Esophagus squamous epithelium (tissue), 5 donors: ENCODE data around the gene ACAP2. TPM values are rescaled to one million over a fixed set of nuclear protein-coding genes. Genes with fewer than 3 reads are reported as not detected.

ENCODE experiments used
- DNase-seq: peaks from one replicate; lab custom pipeline; 2025; lab: John Stamatoyannopoulos, UW
- H3K27ac ChIP-seq, 4 donors: fragments of 200-600 bp; sonication (generic); one replicate each; pipeline ENCODE4 v1.5.1; 2016 to 2019; ENCODE audit warnings: mild to moderate bottlenecking in 1 of 4
- H3K27me3 ChIP-seq, 4 donors: fragments of 200-600 bp; sonication (generic); 1 replicate in 3 of 4; 2 replicates in 1 of 4; pipeline versions ENCODE4 v1.5.1 to v1.6.0; 2017 to 2021; ENCODE audit warnings: antibody characterized with exemption in 1 of 4
- H3K36me3 ChIP-seq, 3 donors: fragments of 200-600 bp; sonication (generic); one replicate each; pipeline ENCODE4 v1.5.1; 2016 to 2019
- H3K4me1 ChIP-seq, 3 donors: fragments of 200-600 bp; sonication (generic); one replicate each; pipeline ENCODE4 v1.5.1; 2017 to 2019
- H3K4me3 ChIP-seq, 4 donors: fragments of 200-600 bp; sonication (generic); 1 replicate in 3 of 4; 2 replicates in 1 of 4; pipeline ENCODE4 v1.5.1; 2016 to 2019; ENCODE audit warnings: mild to moderate bottlenecking in 2 of 4, moderate library complexity in 1 of 4
- H3K9me3 ChIP-seq, 3 donors: fragments of 200-600 bp; sonication (generic); one replicate each; pipeline ENCODE4 v1.5.1; 2016 to 2019
- CTCF ChIP-seq, 6 experiments: fragments of 450-650 bp in 4 of 6; fragments of 200-600 bp in 2 of 6; sonication (generic) in 2 of 6; IDR thresholded peaks; one replicate each; pipeline ENCODE4 v1.5.1; 2016 to 2019; ENCODE audit warnings: antibody characterized with exemption in 6 of 6, mild to moderate bottlenecking in 4 of 6, moderate library complexity in 4 of 6
- POLR2A ChIP-seq, 4 donors: fragments of 450-650 bp; IDR thresholded peaks; one replicate each; pipeline ENCODE4 v1.6.1; 2017; ENCODE audit warnings: antibody characterized with exemption in 4 of 4, mild to moderate bottlenecking in 4 of 4, moderate library complexity in 3 of 4
- WGBS, 2 donors: methylation state at CpG; one replicate each; pipeline ENCODE4 v1.1.5; 2018; 5-methylcytosine and 5-hydroxymethylcytosine counted together
- intact Hi-C: fragments of 100-400 bp; cut with DNase I; formaldehyde crosslinking; loops from one replicate; pipeline ENCODE4 v1.15.0; 2022
- total RNA-seq, 4 donors: library from RNA; depleted of rRNA; stranded (reverse); fragments of >200 nt; gene quantifications; one replicate each; pipeline ENCODE4 v1.1.0, GENCODE V29; 2016
- donor health status: DM: yes; HTN: yes; CAD: no.

Gene ACAP2
- total RNA-seq, 4 donors from 2014 or later: 46.7 to 71.5 (median 50.8) TPM

- no peak overlapping the region for H3K4me3 ChIP-seq
- DNase-seq: no peak
- no peak for TF ChIP-seq POLR2A (IDR thresholded peaks at IDR 0.05)
- intact Hi-C loops: loop anchor here (5.0 kb wide), 1 partner anchor 148 kb away; no protein-coding TSS in a partner anchor
- WGBS, 2 donors: 96% methylated on average over 4 of the region's 13 CpGs; no CpG with 5 or more reads in 1 of the 2 donors
- H3K4me1 ChIP-seq: peaks cover 9 to 56% (median 26%) of the 10 kb centered on the region in 3 donors
- no peaks in the 10 kb centered on the region for H3K27me3 ChIP-seq
- H3K27ac ChIP-seq: peak overlapping the region in 1 of 4 donors; percentile 75
- no peaks in the 10 kb centered on the region for H3K9me3 ChIP-seq
- H3K36me3 ChIP-seq: peaks cover 0 to 7% (median 0%) of the 10 kb centered on the region in 3 donors
These were observed 187.7 kb downstream of the ACAP2 start for GRCh38 chr3:195255176-195255500.

GRCh38 chr3:195254454-195255175 is 188.2 kb downstream of the ACAP2 start:
- DNase-seq: no peak
- WGBS, 2 donors: 78 to 97% methylated on average over 5 to 12 of the region's 16 CpGs
- intact Hi-C loops: loop anchor here (5.0 kb wide), 1 partner anchor 147 kb away; no protein-coding TSS in a partner anchor
- Histone ChIP-seq H3K36me3 (peaks cover 0 to 7% (median 0%) of the 10 kb centered on the region in 3 donors), H3K4me1 (peaks cover 8 to 54% (median 25%) of the 10 kb centered on the region in 3 donors), H3K27ac (peak overlapping the region; percentile 6 to 79 (median 57)), H3K9me3 (no peaks in the 10 kb centered on the region), H3K27me3 (no peaks in the 10 kb centered on the region), H3K4me3 (no peak overlapping the region)
- TF ChIP-seq CTCF (IDR thresholded peaks at IDR 0.05): no peak
- TF ChIP-seq POLR2A (IDR thresholded peaks at IDR 0.05): no peak

- Histone ChIP-seq H3K4me1 (peaks cover 2 to 48% (median 19%) of the 10 kb centered on the region in 3 donors), H3K36me3 (peaks cover 0 to 7% (median 0%) of the 10 kb centered on the region in 3 donors), H3K27ac (peak overlapping the region; percentile 6 to 79 (median 57)), H3K27me3 (no peaks in the 10 kb centered on the region), H3K4me3 (no peak overlapping the region), H3K9me3 (no peaks in the 10 kb centered on the region)
- no peak for DNase-seq
- TF ChIP-seq POLR2A (IDR thresholded peaks at IDR 0.05): no peak
- TF ChIP-seq CTCF (IDR thresholded peaks at IDR 0.05): no peak
- WGBS, 2 donors: 82 to 100% methylated on average over 3 to 4 of the region's 10 CpGs
- intact Hi-C loops: no loop called here
These were observed 188.8 kb downstream of the ACAP2 start for GRCh38 chr3:195253923-195254432.

GRCh38 chr3:195251336-195252065 is 191.3 kb downstream of the ACAP2 start:
- intact Hi-C loops: no loop called here
- DNase-seq: no peak
- 67 to 89% methylated on average over 2 to 11 of the region's 14 CpGs for WGBS, 2 donors
- H3K9me3 ChIP-seq: no peaks in the 10 kb centered on the region
- peaks cover 0 to 32% (median 6%) of the 10 kb centered on the region in 3 donors for H3K4me1 ChIP-seq
- no peak overlapping the region for H3K4me3 ChIP-seq
- peak overlapping the region in 2 of 4 donors; percentile 29 to 75 for H3K27ac ChIP-seq
- peaks cover 0 to 21% (median 0%) of the 10 kb centered on the region in 3 donors for H3K36me3 ChIP-seq
- no peak for TF ChIP-seq CTCF (IDR thresholded peaks at IDR 0.05)
- TF ChIP-seq POLR2A (IDR thresholded peaks at IDR 0.05): no peak
- H3K27me3 ChIP-seq: no peaks in the 10 kb centered on the region

GRCh38 chr3:195250473-195251251 is 192.2 kb downstream of the ACAP2 start:
- H3K27ac ChIP-seq: peak overlapping the region in 3 of 4 donors; percentile 21 to 30 (median 29)
- TF ChIP-seq CTCF (IDR thresholded peaks at IDR 0.05): peak in 3 of 6 experiments; percentile 24 to 39 (median 27)
- TF ChIP-seq POLR2A (IDR thresholded peaks at IDR 0.05): no peak
- H3K9me3 ChIP-seq: no peaks in the 10 kb centered on the region
- H3K4me1 ChIP-seq: peaks cover 0 to 32% (median 6%) of the 10 kb centered on the region in 3 donors
- no peak for DNase-seq
- intact Hi-C loops: no loop called here
- H3K4me3 ChIP-seq: no peak overlapping the region
- WGBS, 2 donors: 78 to 79% methylated on average over 7 to 10 of the region's 14 CpGs
- H3K36me3 ChIP-seq: peaks cover 0 to 23% (median 0%) of the 10 kb centered on the region in 3 donors
- H3K27me3 ChIP-seq: no peaks in the 10 kb centered on the region
